Caco-2 (cell line): ENCODE measurements around the gene TANGO2. TPM values are rescaled to one million over a fixed set of nuclear protein-coding genes. Genes with fewer than 3 reads are reported as not detected.

ENCODE experiments used
- BruUV-seq: library from RNA; stranded (reverse); fragments of 400-500 nt; replicated peaks from 2 replicates; lab custom pipeline; 2021; lab: Mats Ljungman, UMichigan
- CTCF ChIA-PET: fragments of 300-600 bp; sonication (Branson Sonifier 250); formaldehyde crosslinking; loops from one replicate; lab custom pipeline; 2022; ENCODE audit warnings: antibody characterized with exemption; lab: Charles Lee
- POLR2A ChIA-PET: fragments of 300-600 bp; sonication (Branson Sonifier 250); formaldehyde crosslinking; loops from one replicate; lab custom pipeline; 2022; ENCODE audit warnings: antibody characterized with exemption; lab: Charles Lee
- DNase-seq, 2 experiments: peaks; one replicate each; pipeline versions ENCODE4 v3.0.0 to v3.0.0-alpha.2; 2020 to 2022
- H3K27me3 ChIP-seq: replicated peaks from 2 replicates; pipeline ENCODE4 v1.6.0; 2011; ENCODE audit warnings: low read length; ENCODE audit not compliant: control insufficient read depth, insufficient read depth
- H3K36me3 ChIP-seq: 2 replicates; pipeline ENCODE4 v1.5.1; 2011; ENCODE audit warnings: low read length; ENCODE audit not compliant: control insufficient read depth, insufficient read depth
- H3K4me1 ChIP-seq: fragments of 250-450 bp; sonication (Bioruptor Pico); 2 replicates; pipeline ENCODE4 v1.5.1; 2020; ENCODE audit warnings: mild to moderate bottlenecking
- H3K4me3 ChIP-seq: 2 replicates; pipeline ENCODE4 v1.5.1; 2011; ENCODE audit warnings: low read depth, mild to moderate bottlenecking, control low read depth, low read length
- H3K9me3 ChIP-seq: fragments of 250-450 bp; sonication (Bioruptor Pico); 2 replicates; pipeline ENCODE4 v1.5.1; 2020; ENCODE audit warnings: mild to moderate bottlenecking, moderate library complexity
- H3K27ac Mint-ChIP-seq: one replicate; pipeline ENCODE4 v1.8.0; 2022; ENCODE audit warnings: mixed read lengths; ENCODE audit not compliant: unreplicated experiment
- H3K27me3 Mint-ChIP-seq: one replicate; pipeline ENCODE4 v1.8.0; 2022; ENCODE audit warnings: mixed read lengths; ENCODE audit not compliant: insufficient read depth, unreplicated experiment
- H3K36me3 Mint-ChIP-seq: one replicate; pipeline ENCODE4 v1.8.0; 2022; ENCODE audit warnings: mild to moderate bottlenecking, mixed read lengths; ENCODE audit not compliant: insufficient read depth, unreplicated experiment
- H3K4me1 Mint-ChIP-seq: one replicate; pipeline ENCODE4 v1.8.0; 2022; ENCODE audit warnings: low read depth, mixed read lengths; ENCODE audit not compliant: unreplicated experiment
- H3K4me3 Mint-ChIP-seq: one replicate; pipeline ENCODE4 v1.8.0; 2022; ENCODE audit warnings: mild to moderate bottlenecking, moderate library complexity, mixed read lengths; ENCODE audit not compliant: unreplicated experiment
- H3K9me3 Mint-ChIP-seq: one replicate; pipeline ENCODE4 v1.8.0; 2022; ENCODE audit warnings: mixed read lengths; ENCODE audit not compliant: unreplicated experiment
- CTCF ChIP-seq, 2 experiments: fragments of 200-600 bp in 1 of 2; IDR thresholded peaks; 1 replicate in 1 of 2; 2 replicates in 1 of 2; pipeline versions ENCODE4 v1.5.1 to v1.8.0; 2011 to 2022; ENCODE audit warnings: antibody characterized with exemption in 1 of 2, control low read depth in 1 of 2, inconsistent platforms in 1 of 2, low read depth in 1 of 2, low read length in 1 of 2, mild to moderate bottlenecking in 1 of 2, moderate library complexity in 1 of 2; ENCODE audit not compliant: insufficient read depth in 1 of 2, severe bottlenecking in 1 of 2, unreplicated experiment in 1 of 2
- intact Hi-C: fragments of 100-400 bp; cut with micrococcal nuclease; formaldehyde crosslinking; loops from one replicate; pipeline ENCODE4 v1.10.0; 2022; ENCODE audit not compliant: unreplicated experiment
- total RNA-seq: library from RNA; stranded (reverse); gene quantifications from 2 replicates; pipeline ENCODE4 v1.2.3, GENCODE V29; 2022

TANGO2 gene
- total RNA-seq, 1 experiment from 2014 or later, result 26.6 TPM

- Mint-ChIP-seq H3K27ac (no peak overlapping the region), H3K4me3 (no peak overlapping the region), H3K36me3 (peaks cover 18% of the 10 kb centered on the region), H3K9me3 (no peaks in the 10 kb centered on the region), H3K27me3 (no peaks in the 10 kb centered on the region), H3K4me1 (no peaks in the 10 kb centered on the region)
- Histone ChIP-seq H3K36me3 (no peaks in the 10 kb centered on the region; the same call in 1 of the 2 replicates), H3K4me1 (peaks cover 6% of the 10 kb centered on the region; the same call in 1 of the 2 replicates), H3K9me3 (no peaks in the 10 kb centered on the region), H3K4me3 (no peak overlapping the region), H3K27me3 (no peaks in the 10 kb centered on the region)
- intact Hi-C loops, result no loop called here
- no peak for DNase-seq
- POLR2A ChIA-PET, result no interaction called here
- TF ChIP-seq CTCF (IDR thresholded peaks at IDR 0.05; ENCODE audit: insufficient read depth in 1 of 2, low read depth in 1 of 2, low read length in 1 of 2, severe bottlenecking in 1 of 2, unreplicated experiment in 1 of 2), result no peak
- BruUV-seq, result no TSS peak
- CTCF ChIA-PET, result no interaction called here
Observed at GRCh38 chr22:20025401-20026203, 4.7 kb downstream of the TANGO2 start.

- no peak for DNase-seq
- TF ChIP-seq CTCF (IDR thresholded peaks at IDR 0.05; ENCODE audit: insufficient read depth in 1 of 2, low read depth in 1 of 2, low read length in 1 of 2, severe bottlenecking in 1 of 2, unreplicated experiment in 1 of 2), result no peak
- H3K36me3 Mint-ChIP-seq, result peaks cover 18% of the 10 kb centered on the region
- peaks cover 6% of the 10 kb centered on the region; the same call in 1 of the 2 replicates for H3K4me1 ChIP-seq
- no peak overlapping the region for H3K4me3 Mint-ChIP-seq
- ChIA-PET POLR2A (no interaction called here), CTCF (interaction anchor here (0.6 kb wide), 1 partner anchor 43 kb away, joined by 3 read pairs; no protein-coding TSS in a partner anchor)
- H3K4me3 ChIP-seq, result no peak overlapping the region
- H3K9me3 ChIP-seq, result no peaks in the 10 kb centered on the region
- no peak overlapping the region for H3K27ac Mint-ChIP-seq
- H3K4me1 Mint-ChIP-seq, result no peaks in the 10 kb centered on the region
- BruUV-seq, result no TSS peak
- intact Hi-C loops, result no loop called here
- H3K36me3 ChIP-seq, result no peaks in the 10 kb centered on the region; the same call in 1 of the 2 replicates
- H3K27me3 Mint-ChIP-seq, result no peaks in the 10 kb centered on the region
- no peaks in the 10 kb centered on the region for H3K27me3 ChIP-seq
- H3K9me3 Mint-ChIP-seq, result no peaks in the 10 kb centered on the region
Observed at GRCh38 chr22:20026204-20026908, 5.4 kb downstream of the TANGO2 start.

DNA sequence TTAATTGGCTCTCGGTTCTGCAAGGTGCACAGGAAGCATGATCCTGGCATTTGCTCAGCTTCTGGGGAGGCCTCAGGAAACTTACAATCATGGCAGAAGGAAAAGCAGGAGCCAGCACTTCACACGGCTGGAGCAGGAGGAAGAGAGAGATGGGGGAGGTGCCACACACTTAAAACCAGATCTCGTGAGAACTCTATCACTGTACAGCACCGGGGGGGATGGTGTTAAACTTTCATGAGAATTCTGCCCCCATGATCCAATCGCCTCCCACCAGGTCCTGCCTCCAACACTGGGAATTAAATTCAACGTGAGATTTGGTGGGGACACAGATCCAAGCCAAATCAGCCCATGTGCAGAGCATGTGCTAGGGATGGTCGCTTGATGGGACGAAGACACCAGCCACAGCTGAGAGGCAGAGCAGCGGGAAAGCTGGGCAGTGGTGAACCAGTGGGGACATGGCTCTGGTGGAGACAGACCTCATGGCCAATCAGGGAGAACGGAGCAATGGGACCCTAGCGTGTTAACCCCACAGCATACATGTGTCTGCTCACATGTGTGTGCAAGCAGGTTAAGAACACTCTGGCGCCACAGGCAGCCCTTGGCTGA, 6.2 kb downstream of the TANGO2 start:
- Histone ChIP-seq H3K36me3 (no peaks in the 10 kb centered on the region; the same call in 1 of the 2 replicates), H3K27me3 (no peaks in the 10 kb centered on the region), H3K9me3 (no peaks in the 10 kb centered on the region), H3K4me3 (no peak overlapping the region), H3K4me1 (peaks cover 2% of the 10 kb centered on the region; the same call in 1 of the 2 replicates)
- no peak for TF ChIP-seq CTCF (IDR thresholded peaks at IDR 0.05; ENCODE audit: insufficient read depth in 1 of 2, low read depth in 1 of 2, low read length in 1 of 2, severe bottlenecking in 1 of 2, unreplicated experiment in 1 of 2)
- ChIA-PET CTCF (interaction anchor here (0.6 to 0.8 kb wide), 2 partner anchors 42 to 56 kb away, joined by 3 read pairs; no protein-coding TSS in a partner anchor), POLR2A (no interaction called here)
- no peaks in the 10 kb centered on the region for H3K27me3 Mint-ChIP-seq
- no peaks in the 10 kb centered on the region for H3K4me1 Mint-ChIP-seq
- no TSS peak for BruUV-seq
- no peak for DNase-seq
- no peak overlapping the region for H3K4me3 Mint-ChIP-seq
- no peak overlapping the region for H3K27ac Mint-ChIP-seq
- H3K36me3 Mint-ChIP-seq, result peaks cover 11% of the 10 kb centered on the region
- H3K9me3 Mint-ChIP-seq, result no peaks in the 10 kb centered on the region
- intact Hi-C loops, result no loop called here
